ENCODE results near the gene ZNF710. TPM values are rescaled to one million over a fixed set of nuclear protein-coding genes. Genes with fewer than 3 reads are reported as not detected.
"Not testable (repeated sequence)": the region's sequence is repeated elsewhere in the genome, so short reads cannot be mapped to it uniquely, and the experiment has no call there.

The ZNF710 gene
- total RNA-seq, 2 donors from 2014 or later = 10.3 to 12.0 TPM

GRCh38 chr15:90101969-90102890 is 101.1 kb downstream of the ZNF710 start, which contains the start of gene IDH2:
Gene IDH2 (minus strand): TSS chr15:90102468. CDS start chr15:90102390, 78 bp downstream.
- no peaks in the 10 kb centered on the region for H3K27me3 ChIP-seq (replicated peaks; ENCODE audit: insufficient read depth)
- peak within 1 kb of the TSS; percentile 91 for H3K4me3 ChIP-seq
- no peaks in the 10 kb centered on the region for H3K9me3 ChIP-seq
- DNase-seq (ENCODE audit: low spot score) = no peak
- peak; percentile 81 for ATAC-seq (ENCODE audit: insufficient number of reproducible peaks, low FRiP score, low read depth)
- H3K27ac ChIP-seq = peak within 1 kb of the TSS; percentile 87
- H3K36me3 ChIP-seq = no peaks in the 10 kb centered on the region
- no peak for TF ChIP-seq CTCF (IDR thresholded peaks at IDR 0.05)
- peaks cover 33 to 57% of the 10 kb centered on the region in 2 donors for H3K4me1 ChIP-seq (ENCODE audit: control insufficient read depth in 1 of 2, low read depth in 2 of 2)

- no peak for TF ChIP-seq CTCF (IDR thresholded peaks at IDR 0.05)
- Histone ChIP-seq H3K36me3 (no peaks in the 10 kb centered on the region), H3K27me3 (replicated peaks; ENCODE audit: insufficient read depth) (no peaks in the 10 kb centered on the region), H3K4me1 (ENCODE audit: control insufficient read depth in 1 of 2, low read depth in 2 of 2) (peaks cover 25 to 41% of the 10 kb centered on the region in 2 donors), H3K9me3 (no peaks in the 10 kb centered on the region), H3K27ac (no peak overlapping the region), H3K4me3 (no peak overlapping the region)
- no peak for ATAC-seq (ENCODE audit: insufficient number of reproducible peaks, low FRiP score, low read depth)
- no peak for DNase-seq (ENCODE audit: low spot score)
Measured at GRCh38 chr15:90103701-90104329, 102.7 kb downstream of the ZNF710 start.

GRCh38 chr15:90104551-90104950 is 103.4 kb downstream of the ZNF710 start:
- TF ChIP-seq CTCF (IDR thresholded peaks at IDR 0.05) = no peak
- Histone ChIP-seq H3K4me1 (ENCODE audit: control insufficient read depth in 1 of 2, low read depth in 2 of 2) (peaks cover 25 to 34% of the 10 kb centered on the region in 2 donors), H3K27ac (no peak overlapping the region)

GRCh38 chr15:90105521-90105920 is 104.4 kb downstream of the ZNF710 start:
- no peak overlapping the region for H3K27ac ChIP-seq
- no peak for TF ChIP-seq CTCF (IDR thresholded peaks at IDR 0.05)
- DNase-seq (ENCODE audit: low spot score) (no peak), ATAC-seq (ENCODE audit: insufficient number of reproducible peaks, low FRiP score, low read depth) (no peak)
- no peaks in the 10 kb centered on the region for H3K9me3 ChIP-seq
- H3K36me3 ChIP-seq = no peaks in the 10 kb centered on the region
- H3K4me1 ChIP-seq (ENCODE audit: control insufficient read depth in 1 of 2, low read depth in 2 of 2) = peaks cover 17 to 24% of the 10 kb centered on the region in 2 donors
- no peaks in the 10 kb centered on the region for H3K27me3 ChIP-seq (replicated peaks; ENCODE audit: insufficient read depth)
- no peak overlapping the region for H3K4me3 ChIP-seq

More at GRCh38 chr15:90104551-90104950, 103.4 kb downstream of the ZNF710 start:
- DNase-seq (ENCODE audit: low spot score) = no peak
- H3K9me3 ChIP-seq = no peaks in the 10 kb centered on the region
- H3K36me3 ChIP-seq = no peaks in the 10 kb centered on the region
- no peak for ATAC-seq (ENCODE audit: insufficient number of reproducible peaks, low FRiP score, low read depth)
- H3K4me3 ChIP-seq = no peak overlapping the region
- H3K27me3 ChIP-seq (replicated peaks; ENCODE audit: insufficient read depth) = no peaks in the 10 kb centered on the region

GRCh38 chr15:90106522-90107117 is 105.5 kb downstream of the ZNF710 start:
- Histone ChIP-seq H3K36me3 (no peaks in the 10 kb centered on the region), H3K9me3 (no peaks in the 10 kb centered on the region), H3K27me3 (replicated peaks; ENCODE audit: insufficient read depth) (no peaks in the 10 kb centered on the region), H3K4me3 (peak overlapping the region; percentile 42), H3K4me1 (ENCODE audit: control insufficient read depth in 1 of 2, low read depth in 2 of 2) (peaks cover 9 to 13% of the 10 kb centered on the region in 2 donors), H3K27ac (peak overlapping the region in 1 of 2 donors; percentile 19)
- ATAC-seq (ENCODE audit: insufficient number of reproducible peaks, low FRiP score, low read depth) (no peak), DNase-seq (ENCODE audit: low spot score) (no peak)
- TF ChIP-seq CTCF (IDR thresholded peaks at IDR 0.05) = no peak

GRCh38 chr15:90108038-90108437 is 106.9 kb downstream of the ZNF710 start:
- DNase-seq (ENCODE audit: low spot score); H3K27me3 ChIP-seq (replicated peaks; ENCODE audit: insufficient read depth); H3K9me3 ChIP-seq; H3K36me3 ChIP-seq; H3K27ac ChIP-seq; ATAC-seq (ENCODE audit: insufficient number of reproducible peaks, low FRiP score, low read depth); H3K4me3 ChIP-seq: not testable (repeated sequence)
- H3K4me1 ChIP-seq (ENCODE audit: control insufficient read depth in 1 of 2, low read depth in 2 of 2) = peaks cover 9 to 11% of the 10 kb centered on the region in 2 donors

- not testable (repeated sequence) for H3K27ac ChIP-seq; ATAC-seq (ENCODE audit: insufficient number of reproducible peaks, low FRiP score, low read depth); H3K4me3 ChIP-seq; DNase-seq (ENCODE audit: low spot score); H3K9me3 ChIP-seq; H3K27me3 ChIP-seq (replicated peaks; ENCODE audit: insufficient read depth); H3K36me3 ChIP-seq
- peaks cover 9 to 11% of the 10 kb centered on the region in 2 donors for H3K4me1 ChIP-seq (ENCODE audit: control insufficient read depth in 1 of 2, low read depth in 2 of 2)
Measured at GRCh38 chr15:90109163-90109751, 108.1 kb downstream of the ZNF710 start.
